ENCODE results near the gene IL32.

IL32 gene

GRCh38 chr16:3038256-3038655 is 27.2 kb upstream of the IL32 start:
- H3K4me3 ChIP-seq (ENCODE audit: low read length), result no peak overlapping the region
- DNase-seq (ENCODE audit: low read depth), result no peak
- no peak for TF ChIP-seq CTCF (conservative IDR thresholded peaks at IDR 0.05; ENCODE audit: low read depth, low read length)

GRCh38 chr16:3038896-3039295 is 26.5 kb upstream of the IL32 start:
- no peak overlapping the region for H3K4me3 ChIP-seq (ENCODE audit: low read length)
- no peak for DNase-seq (ENCODE audit: low read depth)
- TF ChIP-seq CTCF (conservative IDR thresholded peaks at IDR 0.05; ENCODE audit: low read depth, low read length), result no peak

GRCh38 chr16:3042376-3042775 is 23.1 kb upstream of the IL32 start:
- H3K4me3 ChIP-seq (ENCODE audit: low read length), result no peak overlapping the region
- no peak for DNase-seq (ENCODE audit: low read depth)
- no peak for TF ChIP-seq CTCF (conservative IDR thresholded peaks at IDR 0.05; ENCODE audit: low read depth, low read length)

- TF ChIP-seq CTCF (conservative IDR thresholded peaks at IDR 0.05; ENCODE audit: low read depth, low read length), result no peak
- no peak for DNase-seq (ENCODE audit: low read depth)
- no peak overlapping the region for H3K4me3 ChIP-seq (ENCODE audit: low read length)
Measured at GRCh38 chr16:3044708-3045107, 20.7 kb upstream of the IL32 start.

GRCh38 chr16:3045758-3046640 is 19.4 kb upstream of the IL32 start, which contains the start of gene MMP25:
Gene MMP25 (plus strand): TSS chr16:3046561. CDS start chr16:3046918, 357 bp downstream.
- no peak for DNase-seq (ENCODE audit: low read depth)
- no peak for TF ChIP-seq CTCF (conservative IDR thresholded peaks at IDR 0.05; ENCODE audit: low read depth, low read length)
- H3K4me3 ChIP-seq (ENCODE audit: low read length), result peak within 1 kb of the TSS; percentile 32

- H3K4me3 ChIP-seq (ENCODE audit: low read length), result no peak overlapping the region
- TF ChIP-seq CTCF (conservative IDR thresholded peaks at IDR 0.05; ENCODE audit: low read depth, low read length), result no peak
- DNase-seq (ENCODE audit: low read depth), result no peak
Measured at GRCh38 chr16:3046641-3047386, 18.6 kb upstream of the IL32 start.
